Osteocyte (in vitro differentiated cells): Measurements from ENCODE around the gene TAGLN2. TPM values are rescaled to one million over a fixed set of nuclear protein-coding genes. Genes with fewer than 3 reads are reported as not detected.
"Not testable (repeated sequence)": the region's sequence is repeated elsewhere in the genome, so short reads cannot be mapped to it uniquely, and the experiment has no call there.

ENCODE experiments used
- DNase-seq: peaks from one replicate; pipeline ENCODE4 v3.0.0; 2021; ENCODE audit warnings: mixed read lengths; ENCODE audit not compliant: unreplicated experiment; ENCODE audit errors: extremely low spot score
- H3K27ac Mint-ChIP-seq: one replicate; pipeline ENCODE4 v1.8.0; 2021; ENCODE audit warnings: mild to moderate bottlenecking, mixed read lengths; ENCODE audit not compliant: unreplicated experiment
- H3K27me3 Mint-ChIP-seq: one replicate; pipeline ENCODE4 v1.8.0; 2021; ENCODE audit warnings: mixed read lengths; ENCODE audit not compliant: unreplicated experiment
- H3K36me3 Mint-ChIP-seq: one replicate; pipeline ENCODE4 v1.8.0; 2021; ENCODE audit warnings: mixed read lengths; ENCODE audit not compliant: unreplicated experiment
- H3K4me1 Mint-ChIP-seq: one replicate; pipeline ENCODE4 v1.8.0; 2021; ENCODE audit warnings: mixed read lengths; ENCODE audit not compliant: unreplicated experiment
- H3K4me3 Mint-ChIP-seq: one replicate; pipeline ENCODE4 v1.8.0; 2021; ENCODE audit warnings: mild to moderate bottlenecking, moderate library complexity, mixed read lengths; ENCODE audit not compliant: unreplicated experiment
- H3K9me3 Mint-ChIP-seq: one replicate; pipeline ENCODE4 v1.8.0; 2021; ENCODE audit warnings: mixed read lengths; ENCODE audit not compliant: unreplicated experiment
- CTCF ChIP-seq: fragments of 200-600 bp; sonication (generic); IDR thresholded peaks from 2 replicates; pipeline ENCODE4 v1.5.0; 2021; ENCODE audit warnings: antibody characterized with exemption, mild to moderate bottlenecking, moderate library complexity
- total RNA-seq: library from RNA; stranded (reverse); gene quantifications from 2 replicates; pipeline ENCODE4 v1.2.1, GENCODE V29; 2021

Gene TAGLN2
- total RNA-seq, 1 donor from 2014 or later = 169 TPM

DNA sequence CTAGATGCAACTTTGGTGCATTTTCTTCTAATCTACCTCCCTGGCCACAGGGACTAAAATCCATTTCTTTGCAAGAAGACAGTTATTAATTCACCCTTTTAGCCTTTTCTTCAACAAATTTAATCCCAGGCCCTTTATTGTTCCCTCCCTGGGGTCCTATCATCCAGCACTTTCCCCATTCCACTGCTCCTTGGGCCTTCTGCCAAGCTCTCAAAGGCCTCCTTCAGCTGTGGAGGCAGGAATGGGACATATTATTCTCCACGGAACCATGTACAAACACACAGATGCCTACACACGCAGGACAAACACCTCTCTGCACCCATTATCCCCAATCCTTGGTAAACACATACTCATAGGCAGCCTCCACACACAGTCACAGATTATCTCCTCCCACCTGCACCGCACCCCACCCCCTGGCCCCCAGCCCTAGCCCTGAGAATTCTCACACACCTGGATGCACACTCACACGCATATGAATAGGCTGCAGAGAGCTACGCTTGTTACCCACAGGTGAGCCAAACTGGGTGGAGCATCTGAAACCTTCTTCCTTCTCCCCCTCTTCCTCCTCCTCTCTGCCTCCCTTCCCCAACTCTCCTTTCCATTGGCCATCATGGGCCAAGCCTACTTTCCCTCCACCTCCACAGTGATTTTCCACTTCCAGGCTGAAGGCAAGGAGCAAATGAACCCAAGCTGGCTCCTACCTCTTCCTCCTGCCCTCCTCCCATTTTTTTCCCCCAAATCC, 11.7 kb downstream of the TAGLN2 start:
- H3K27ac Mint-ChIP-seq = peak overlapping the region; percentile 39
- H3K4me3 Mint-ChIP-seq = no peak overlapping the region

DNA sequence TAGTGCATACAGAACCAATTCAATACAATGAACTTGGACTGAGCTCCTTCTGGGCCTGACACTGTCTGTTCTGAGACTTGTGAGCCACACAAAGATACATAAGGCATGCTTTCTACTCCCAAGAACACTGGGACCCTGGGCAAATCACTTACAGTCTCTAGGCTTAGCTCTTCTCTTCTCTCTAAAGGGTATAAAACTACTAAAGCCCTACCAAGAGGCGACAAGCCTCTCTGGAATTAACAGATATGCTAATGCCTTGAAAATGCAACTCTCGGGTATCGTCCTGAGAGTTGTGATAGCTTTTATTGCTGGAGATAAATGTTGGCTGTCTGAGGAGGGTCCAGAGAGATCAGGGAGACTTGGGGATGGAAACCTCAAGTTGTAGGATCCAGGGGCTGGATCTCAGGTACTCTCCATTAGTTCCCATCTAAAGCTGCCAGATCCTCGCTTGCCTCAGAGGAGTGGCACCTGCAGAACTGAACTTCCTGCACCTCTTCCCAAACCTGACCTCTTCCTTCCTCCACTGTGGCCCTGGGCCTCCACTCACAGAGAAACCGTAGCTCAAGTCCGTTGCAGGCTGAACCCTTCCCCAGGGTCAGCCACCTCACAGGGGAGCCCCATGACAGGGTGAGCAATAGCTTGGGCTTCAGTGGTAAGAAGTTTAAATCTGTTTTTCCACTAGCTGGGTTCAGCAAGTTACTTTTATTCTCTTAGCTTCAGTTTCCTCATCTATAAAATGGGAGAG, 13.8 kb downstream of the TAGLN2 start:
- DNase-seq = no peak
- H3K36me3 Mint-ChIP-seq = peaks cover under 1% of the 10 kb centered on the region
- H3K27ac Mint-ChIP-seq = peak overlapping the region; percentile 42
- no peaks in the 10 kb centered on the region for H3K9me3 Mint-ChIP-seq
- no peaks in the 10 kb centered on the region for H3K27me3 Mint-ChIP-seq
- peaks cover 45% of the 10 kb centered on the region for H3K4me1 Mint-ChIP-seq
- TF ChIP-seq CTCF = no peak
- H3K4me3 Mint-ChIP-seq = no peak overlapping the region

More for the DNA sequence above, 11.7 kb downstream of the TAGLN2 start:
- no peak for DNase-seq
- H3K9me3 Mint-ChIP-seq = no peaks in the 10 kb centered on the region
- no peak for TF ChIP-seq CTCF
- peaks cover 12% of the 10 kb centered on the region for H3K36me3 Mint-ChIP-seq
- H3K27me3 Mint-ChIP-seq = no peaks in the 10 kb centered on the region
- peaks cover 64% of the 10 kb centered on the region for H3K4me1 Mint-ChIP-seq

DNA sequence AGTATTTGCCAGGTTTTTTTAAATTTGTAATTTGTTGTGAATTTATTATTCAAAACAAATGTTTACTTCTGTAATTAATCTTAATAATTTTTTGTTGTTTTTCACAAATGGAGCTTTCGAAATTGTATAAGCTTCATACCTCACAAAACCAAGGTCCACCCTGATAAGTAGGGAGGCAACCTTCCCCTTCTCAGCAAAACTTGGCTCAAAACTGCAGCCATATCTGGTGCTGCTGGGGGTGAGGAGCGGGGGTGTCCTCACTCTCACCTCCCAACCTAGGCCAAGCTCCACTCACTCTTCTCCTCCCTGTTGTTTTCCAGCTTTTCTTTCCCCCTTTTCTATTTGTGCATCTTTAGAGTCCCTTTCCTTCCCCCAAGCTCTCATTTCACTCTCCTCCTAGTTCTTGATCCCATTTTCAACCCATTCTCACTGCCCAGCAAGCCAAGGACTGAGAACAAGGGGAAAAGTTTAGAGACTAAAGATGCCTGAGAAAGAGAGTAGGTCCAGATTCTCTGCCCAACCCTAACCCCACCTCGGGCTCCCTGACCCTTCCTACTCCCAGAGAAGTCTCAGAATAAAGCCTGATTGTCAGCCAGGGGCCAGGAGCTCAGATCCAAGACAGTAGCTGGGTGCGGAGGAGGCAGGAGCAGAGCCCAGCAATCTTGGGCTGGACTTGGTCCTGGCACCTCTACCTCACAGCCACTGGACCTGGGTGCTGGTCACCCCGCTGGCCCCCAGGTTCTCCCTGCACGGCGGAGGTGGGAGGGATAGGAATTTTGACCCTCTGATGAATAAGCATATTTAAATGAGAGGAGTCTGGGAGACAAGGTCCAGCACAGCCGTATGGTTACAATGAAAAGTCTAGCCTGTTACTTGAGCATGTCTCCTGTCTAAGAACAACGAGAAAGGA, 17.0 kb downstream of the TAGLN2 start:
- H3K27ac Mint-ChIP-seq = peak overlapping the region; percentile 6
- no peak for DNase-seq
- no peaks in the 10 kb centered on the region for H3K27me3 Mint-ChIP-seq
- peaks cover 23% of the 10 kb centered on the region for H3K4me1 Mint-ChIP-seq
- no peak for TF ChIP-seq CTCF
- H3K9me3 Mint-ChIP-seq = peaks cover 7% of the 10 kb centered on the region
- no peaks in the 10 kb centered on the region for H3K36me3 Mint-ChIP-seq
- H3K4me3 Mint-ChIP-seq = no peak overlapping the region

DNA sequence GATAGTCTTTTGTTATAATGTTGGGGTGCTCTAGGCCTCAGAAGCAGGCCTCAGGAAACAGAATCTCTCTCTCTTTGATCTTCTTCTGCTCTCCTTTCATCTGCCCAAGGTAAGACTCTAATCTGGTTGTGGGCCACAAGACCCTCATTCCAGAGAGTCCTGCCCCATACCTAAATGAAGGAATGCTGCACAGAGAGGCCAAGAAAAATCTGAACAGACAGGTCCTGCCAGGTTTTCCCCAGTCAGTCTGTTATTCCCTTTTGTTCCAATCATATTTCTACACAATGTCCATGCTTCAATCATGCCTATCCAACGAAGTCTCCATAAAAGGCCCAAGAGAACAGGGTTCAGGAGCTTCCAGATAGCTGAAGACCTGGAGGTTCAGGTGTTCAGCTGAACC, 18.3 kb downstream of the TAGLN2 start:
- Mint-ChIP-seq H3K27ac (no peak overlapping the region), H3K9me3 (peaks cover 8% of the 10 kb centered on the region), H3K27me3 (no peaks in the 10 kb centered on the region), H3K36me3 (no peaks in the 10 kb centered on the region), H3K4me1 (peaks cover 15% of the 10 kb centered on the region), H3K4me3 (no peak overlapping the region)
- no peak for DNase-seq
- no peak for TF ChIP-seq CTCF

DNA sequence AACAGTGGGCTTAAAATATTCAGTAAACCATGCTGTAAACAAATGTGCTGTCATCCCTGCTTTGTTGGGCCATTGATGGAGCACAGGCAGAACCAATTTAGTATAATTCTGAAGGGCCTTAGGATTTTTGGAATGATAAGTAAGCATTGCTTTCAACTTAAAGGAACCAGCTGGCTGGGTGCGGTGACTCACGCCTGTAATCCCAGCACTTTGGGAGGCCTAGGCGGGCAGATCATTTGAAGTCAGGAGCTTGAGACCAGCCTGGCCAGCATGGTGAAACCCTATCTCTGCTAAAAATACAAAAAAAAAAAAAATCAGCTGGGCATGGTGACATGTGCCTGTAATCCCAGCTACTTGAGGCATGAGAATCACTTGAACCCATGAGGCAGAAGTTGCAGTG, 21.3 kb downstream of the TAGLN2 start:
- H3K27me3 Mint-ChIP-seq, DNase-seq, H3K9me3 Mint-ChIP-seq, H3K36me3 Mint-ChIP-seq, H3K4me3 Mint-ChIP-seq, H3K27ac Mint-ChIP-seq: not testable (repeated sequence)
- peaks cover 15% of the 10 kb centered on the region for H3K4me1 Mint-ChIP-seq
